Sigmoid colon (tissue), 4 donors: ENCODE results near the gene TBC1D8B.

Source experiments
- CTCF ChIP-seq, 4 experiments: fragments of 450-650 bp in 3 of 4; fragments of 200-600 bp in 1 of 4; IDR thresholded peaks; one replicate each; pipeline ENCODE4 v1.5.1; 2016 to 2019; ENCODE audit warnings: antibody characterized with exemption in 4 of 4, mild to moderate bottlenecking in 3 of 4, moderate library complexity in 2 of 4
- EP300 ChIP-seq, 4 donors: sonication (generic); formaldehyde crosslinking; IDR thresholded peaks; one replicate each; pipeline ENCODE4 v1.6.1; 2017; ENCODE audit warnings: antibody characterized with exemption in 4 of 4
- POLR2A ChIP-seq, 2 donors: fragments of 450-650 bp; IDR thresholded peaks; one replicate each; pipeline ENCODE4 v1.6.1; 2016; ENCODE audit warnings: antibody characterized with exemption in 2 of 2, mild to moderate bottlenecking in 2 of 2, moderate library complexity in 2 of 2
- POLR2AphosphoS5 ChIP-seq, 4 donors: sonication (generic); formaldehyde crosslinking; IDR thresholded peaks; one replicate each; pipeline ENCODE4 v1.6.1; 2017; ENCODE audit warnings: antibody characterized with exemption in 4 of 4

DNA sequence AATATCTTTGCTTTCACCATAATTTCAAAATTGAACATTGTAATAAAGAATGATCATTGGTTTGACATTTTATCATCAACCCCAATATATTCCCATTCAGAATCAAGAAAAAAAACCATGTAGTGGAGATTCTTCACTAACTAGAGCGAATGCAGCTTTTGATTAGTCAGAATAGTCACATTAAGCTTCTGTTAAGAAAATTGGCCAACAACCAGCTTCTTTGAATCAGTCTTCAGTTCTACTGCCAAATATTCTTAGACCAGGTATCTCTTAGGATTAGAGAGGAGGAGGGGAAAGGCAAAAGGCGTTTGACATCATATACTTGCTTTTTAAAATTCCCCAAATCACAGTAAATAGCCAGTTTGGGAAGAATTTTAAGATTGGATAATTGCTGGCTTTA lies 22.2 kb upstream of the TBC1D8B start:
- TF ChIP-seq CTCF (IDR thresholded peaks at IDR 0.05) (no peak), POLR2A (IDR thresholded peaks at IDR 0.05) (no peak), EP300 (IDR thresholded peaks at IDR 0.05) (no peak), POLR2AphosphoS5 (IDR thresholded peaks at IDR 0.05) (no peak)
